Measurements from ENCODE around the gene CDC73. TPM values are rescaled to one million over a fixed set of nuclear protein-coding genes. Genes with fewer than 3 reads are reported as not detected.

Gene CDC73
- total and polyA plus RNA-seq, 2 experiments from 2014 or later, result 32.4 to 33.9 TPM

GRCh38 chr1:193199940-193200339 lies 78.1 kb downstream of the CDC73 start:
- no peaks in the 10 kb centered on the region for H3K36me3 ChIP-seq (replicated peaks; ENCODE audit: insufficient read depth, low read depth)
- no peak overlapping the region for H3K4me2 ChIP-seq
- H3K9me3 ChIP-seq (ENCODE audit: low read depth), result no peaks in the 10 kb centered on the region
- no peak overlapping the region for H3K4me3 ChIP-seq
- no peaks in the 10 kb centered on the region for H4K20me1 ChIP-seq (ENCODE audit: insufficient read depth, poor library complexity, severe bottlenecking)
- 97% methylated on average over 4 of the region's 4 CpGs for WGBS (ENCODE audit: low lambda C conversion rate, missing lambda C conversion rate)
- TF ChIP-seq EZH2phosphoT487 (IDR thresholded peaks at IDR 0.05; ENCODE audit: low read depth, severe bottlenecking, unreplicated experiment) (no peak), CTCF (IDR thresholded peaks at IDR 0.05; ENCODE audit: poor library complexity) (no peak)
- no peak for DNase-seq (ENCODE audit: low spot score)
- peaks cover 63% of the 10 kb centered on the region for H3K79me2 ChIP-seq
- no peak overlapping the region for H2AFZ ChIP-seq
- H3K4me1 ChIP-seq (ENCODE audit: insufficient read depth), result no peaks in the 10 kb centered on the region
- no peaks in the 10 kb centered on the region for H3K27me3 ChIP-seq
- H3K27ac ChIP-seq, result no peak overlapping the region
- H3K9me2 ChIP-seq (replicated peaks; ENCODE audit: insufficient read depth), result no peaks in the 10 kb centered on the region

DNA sequence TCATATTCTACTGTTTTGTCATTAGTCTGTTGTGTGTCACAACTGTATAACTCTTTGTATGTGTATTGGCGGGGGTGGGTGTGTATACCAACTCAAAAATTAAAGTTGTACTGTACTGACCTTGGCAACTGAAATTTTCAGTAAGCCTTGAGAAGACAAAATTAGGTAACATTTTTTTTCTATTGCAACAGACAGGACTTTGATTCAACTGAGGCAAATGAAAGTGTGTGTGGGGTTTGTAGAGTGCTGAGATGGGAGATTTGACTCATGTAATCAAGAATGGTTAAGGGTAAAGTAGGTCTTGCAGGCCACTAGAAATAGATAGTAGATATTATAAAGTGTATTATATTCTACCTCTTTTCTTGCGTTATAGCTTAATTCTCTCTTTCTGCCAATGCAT lies 79.2 kb downstream of the CDC73 start:
- no peaks in the 10 kb centered on the region for H3K27me3 ChIP-seq
- no peaks in the 10 kb centered on the region for H3K9me3 ChIP-seq (ENCODE audit: low read depth)
- H3K79me2 ChIP-seq, result peaks cover 58% of the 10 kb centered on the region
- H3K4me3 ChIP-seq, result no peak overlapping the region
- H3K27ac ChIP-seq, result no peak overlapping the region
- H3K4me1 ChIP-seq (ENCODE audit: insufficient read depth), result no peaks in the 10 kb centered on the region
- TF ChIP-seq EZH2phosphoT487 (IDR thresholded peaks at IDR 0.05; ENCODE audit: low read depth, severe bottlenecking, unreplicated experiment), result no peak
- TF ChIP-seq CTCF (IDR thresholded peaks at IDR 0.05; ENCODE audit: poor library complexity), result no peak
- no peak for TF ChIP-seq EZH2 (IDR thresholded peaks at IDR 0.05; ENCODE audit: borderline replicate concordance)
- H2AFZ ChIP-seq, result no peak overlapping the region
- WGBS (ENCODE audit: low lambda C conversion rate, missing lambda C conversion rate), result 97% methylated on average over 2 of the region's 2 CpGs
- H3K36me3 ChIP-seq (replicated peaks; ENCODE audit: insufficient read depth, low read depth), result no peaks in the 10 kb centered on the region
- no peak for DNase-seq (ENCODE audit: low spot score)
- H3K4me2 ChIP-seq, result no peak overlapping the region
- H3K9me2 ChIP-seq (replicated peaks; ENCODE audit: insufficient read depth), result no peaks in the 10 kb centered on the region
- H4K20me1 ChIP-seq (ENCODE audit: insufficient read depth, poor library complexity, severe bottlenecking), result no peaks in the 10 kb centered on the region

DNA sequence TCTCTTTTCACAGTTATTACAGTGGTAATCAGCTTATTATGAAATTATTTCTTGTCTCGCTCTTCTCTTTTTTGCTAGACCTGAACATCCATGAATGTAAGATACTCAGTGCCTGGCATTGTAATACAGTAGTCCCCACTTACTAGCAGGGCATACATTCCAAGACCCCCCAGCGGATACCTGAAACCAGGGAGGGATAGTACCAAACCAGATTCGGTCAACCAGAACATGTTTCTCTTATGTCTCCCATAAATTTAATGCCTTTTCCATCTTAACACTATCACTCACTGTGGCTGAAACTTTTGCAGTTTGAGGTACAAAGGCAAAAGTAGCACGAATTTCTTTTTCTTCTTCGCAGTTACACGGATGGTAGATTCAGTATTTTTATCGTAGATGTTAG lies 89.2 kb downstream of the CDC73 start:
- no peak for DNase-seq (ENCODE audit: low spot score)

More for the DNA sequence above, 89.2 kb downstream of the CDC73 start:
- Histone ChIP-seq H2AFZ (no peak overlapping the region), H3K4me3 (no peak overlapping the region), H3K9me2 (replicated peaks; ENCODE audit: insufficient read depth) (no peaks in the 10 kb centered on the region), H3K4me1 (ENCODE audit: insufficient read depth) (no peaks in the 10 kb centered on the region), H3K4me2 (no peak overlapping the region), H3K9me3 (ENCODE audit: low read depth) (peaks cover 6% of the 10 kb centered on the region), H3K27ac (peak overlapping the region; percentile 49), H3K79me2 (peaks cover 8% of the 10 kb centered on the region), H3K36me3 (replicated peaks; ENCODE audit: insufficient read depth, low read depth) (no peaks in the 10 kb centered on the region), H3K27me3 (no peaks in the 10 kb centered on the region), H4K20me1 (ENCODE audit: insufficient read depth, poor library complexity, severe bottlenecking) (no peaks in the 10 kb centered on the region)
- WGBS (ENCODE audit: low lambda C conversion rate, missing lambda C conversion rate), result 98% methylated on average over 7 of the region's 7 CpGs
- TF ChIP-seq EZH2 (IDR thresholded peaks at IDR 0.05; ENCODE audit: borderline replicate concordance) (no peak), CTCF (IDR thresholded peaks at IDR 0.05; ENCODE audit: poor library complexity) (no peak), EZH2phosphoT487 (IDR thresholded peaks at IDR 0.05; ENCODE audit: low read depth, severe bottlenecking, unreplicated experiment) (no peak)

Data from hepatocyte (in vitro differentiated cells).